Measurements from ENCODE around the gene FCRL6.

- no peak for TF ChIP-seq EP300 (IDR thresholded peaks at IDR 0.05)
- TF ChIP-seq CTCF (IDR thresholded peaks at IDR 0.05): no peak
Measured at GRCh38 chr1:159771127-159771895, 30.8 kb upstream of the FCRL6 start.

Data from tibial nerve (tissue), 4 donors.